PC-9 (cell line): ENCODE data around the gene FAM184B. TPM values are rescaled to one million over a fixed set of nuclear protein-coding genes. Genes with fewer than 3 reads are reported as not detected.

Source experiments
- BruUV-seq: library from RNA; stranded (reverse); fragments of 400-500 nt; replicated peaks from 2 replicates; lab custom pipeline; 2021; lab: Mats Ljungman, UMichigan
- CTCF ChIA-PET: fragments of 300-600 bp; sonication (Branson Sonifier 250); formaldehyde crosslinking; loops from one replicate; lab custom pipeline; 2022; ENCODE audit warnings: antibody characterized with exemption; lab: Charles Lee
- POLR2A ChIA-PET: fragments of 300-600 bp; sonication (Branson Sonifier 250); formaldehyde crosslinking; loops from one replicate; lab custom pipeline; 2022; ENCODE audit warnings: antibody characterized with exemption; ENCODE audit not compliant: unreplicated experiment; lab: Charles Lee
- DNase-seq, 2 experiments: peaks; one replicate each; pipeline versions ENCODE4 v3.0.0 to v3.0.0-alpha.2; 2015 to 2022; ENCODE audit warnings: mixed read lengths in 1 of 2
- H2AFZ ChIP-seq: fragments of 200-600 bp; sonication (generic); 2 replicates; pipeline ENCODE4 v1.8.1; 2017; ENCODE audit warnings: antibody characterized with exemption
- H3F3A ChIP-seq: fragments of 200-600 bp; sonication (generic); 2 replicates; pipeline ENCODE4 v1.8.1; 2017; ENCODE audit warnings: antibody characterized with exemption, mild to moderate bottlenecking, low read depth; ENCODE audit not compliant: insufficient read depth
- H3K27ac ChIP-seq: fragments of 200-600 bp; sonication (generic); 2 replicates; pipeline ENCODE4 v1.6.1; 2016; ENCODE audit warnings: mixed run types
- H3K27me3 ChIP-seq: fragments of 200-600 bp; sonication (generic); 2 replicates; pipeline ENCODE4 v1.6.1; 2016; ENCODE audit warnings: low read depth, mixed run types; ENCODE audit not compliant: insufficient read depth
- H3K36me3 ChIP-seq: fragments of 200-600 bp; sonication (generic); 2 replicates; pipeline ENCODE4 v1.6.1; 2016; ENCODE audit warnings: low read depth, mixed run types
- H3K4me1 ChIP-seq: fragments of 200-600 bp; sonication (generic); replicated peaks from 2 replicates; pipeline ENCODE4 v1.6.1; 2016; ENCODE audit warnings: mixed run types; ENCODE audit not compliant: insufficient read depth
- H3K4me2 ChIP-seq: fragments of 200-600 bp; sonication (generic); 2 replicates; pipeline ENCODE4 v1.6.1; 2017; ENCODE audit warnings: mixed run types
- H3K4me3 ChIP-seq: fragments of 200-600 bp; sonication (generic); 2 replicates; pipeline ENCODE4 v1.6.1; 2016; ENCODE audit warnings: mixed run types
- H3K79me2 ChIP-seq: fragments of 200-600 bp; sonication (generic); 2 replicates; pipeline ENCODE4 v1.6.1; 2017; ENCODE audit warnings: low read depth, mixed run types
- H3K9me2 ChIP-seq: fragments of 200-600 bp; sonication (generic); 2 replicates; pipeline ENCODE4 v1.8.1; 2017; ENCODE audit warnings: mild to moderate bottlenecking; ENCODE audit not compliant: insufficient read depth
- H3K9me3 ChIP-seq: fragments of 200-600 bp; sonication (generic); 2 replicates; pipeline ENCODE4 v1.8.1; 2016; ENCODE audit warnings: low read depth; ENCODE audit not compliant: insufficient read depth
- H4K20me1 ChIP-seq: fragments of 200-600 bp; sonication (generic); 2 replicates; pipeline ENCODE4 v1.8.1; 2017; ENCODE audit not compliant: insufficient read depth
- EZH2 ChIP-seq: fragments of 200-600 bp; sonication (generic); IDR thresholded peaks from 2 replicates; pipeline ENCODE4 v1.8.0; 2017; ENCODE audit warnings: antibody characterized with exemption, low read depth
- intact Hi-C: fragments of 100-400 bp; cut with micrococcal nuclease; formaldehyde crosslinking; loops from one replicate; pipeline ENCODE4 v1.10.0; 2022; ENCODE audit not compliant: unreplicated experiment
- total RNA-seq: library from RNA; stranded (reverse); gene quantifications from 2 replicates; pipeline ENCODE4 v1.2.3, GENCODE V29; 2021
- TF ChIP-seq, protein P1 (sequence below): fragments of 200-600 bp; sonication (generic); conservative IDR thresholded peaks from 2 replicates; pipeline ENCODE4 v1.6.1; 2017; ENCODE audit warnings: mixed run types, antibody characterized with exemption, mild to moderate bottlenecking, moderate library complexity

Gene FAM184B
- total RNA-seq, 1 experiment from 2014 or later: not detected

- Histone ChIP-seq H3K27me3 (no peaks in the 10 kb centered on the region), H3K36me3 (no peaks in the 10 kb centered on the region), H3K4me2 (no peak overlapping the region), H3K79me2 (no peaks in the 10 kb centered on the region), H3K4me3 (no peak overlapping the region), H3K27ac (no peak overlapping the region), H3K9me3 (no peaks in the 10 kb centered on the region), H2AFZ (no peak overlapping the region), H3F3A (no peaks in the 10 kb centered on the region), H4K20me1 (no peaks in the 10 kb centered on the region), H3K9me2 (no peaks in the 10 kb centered on the region), H3K4me1 (no peaks in the 10 kb centered on the region)
- CTCF ChIA-PET: no interaction called here
- TF ChIP-seq, protein P1, sequence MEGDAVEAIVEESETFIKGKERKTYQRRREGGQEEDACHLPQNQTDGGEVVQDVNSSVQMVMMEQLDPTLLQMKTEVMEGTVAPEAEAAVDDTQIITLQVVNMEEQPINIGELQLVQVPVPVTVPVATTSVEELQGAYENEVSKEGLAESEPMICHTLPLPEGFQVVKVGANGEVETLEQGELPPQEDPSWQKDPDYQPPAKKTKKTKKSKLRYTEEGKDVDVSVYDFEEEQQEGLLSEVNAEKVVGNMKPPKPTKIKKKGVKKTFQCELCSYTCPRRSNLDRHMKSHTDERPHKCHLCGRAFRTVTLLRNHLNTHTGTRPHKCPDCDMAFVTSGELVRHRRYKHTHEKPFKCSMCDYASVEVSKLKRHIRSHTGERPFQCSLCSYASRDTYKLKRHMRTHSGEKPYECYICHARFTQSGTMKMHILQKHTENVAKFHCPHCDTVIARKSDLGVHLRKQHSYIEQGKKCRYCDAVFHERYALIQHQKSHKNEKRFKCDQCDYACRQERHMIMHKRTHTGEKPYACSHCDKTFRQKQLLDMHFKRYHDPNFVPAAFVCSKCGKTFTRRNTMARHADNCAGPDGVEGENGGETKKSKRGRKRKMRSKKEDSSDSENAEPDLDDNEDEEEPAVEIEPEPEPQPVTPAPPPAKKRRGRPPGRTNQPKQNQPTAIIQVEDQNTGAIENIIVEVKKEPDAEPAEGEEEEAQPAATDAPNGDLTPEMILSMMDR: no peak
- TF ChIP-seq EZH2: no peak
- no TSS peak for BruUV-seq
- intact Hi-C loops: no loop called here
- no peak for DNase-seq
- POLR2A ChIA-PET: no interaction called here
Observed at GRCh38 chr4:17646693-17647092, 134.7 kb downstream of the FAM184B start.

DNA sequence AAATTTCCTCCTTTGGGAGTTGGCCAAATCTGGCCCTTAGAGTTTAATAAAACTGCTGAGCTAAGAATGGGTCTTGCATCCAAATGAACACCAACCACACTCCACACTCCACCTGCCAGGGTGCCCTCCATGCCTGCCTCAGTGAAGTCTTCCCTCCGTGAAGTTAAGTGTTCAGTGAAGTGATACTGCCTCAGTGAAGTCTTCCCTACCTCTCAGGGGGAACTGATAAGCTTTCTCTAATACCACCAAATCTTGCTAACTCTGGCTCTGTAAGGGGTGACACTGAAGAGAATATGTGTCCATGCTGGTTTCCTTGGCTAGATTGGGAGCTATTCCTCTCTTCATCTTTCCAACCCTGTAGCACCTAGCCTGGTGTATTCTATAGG is 139.0 kb downstream of the FAM184B start:
- Histone ChIP-seq H3K27ac (no peak overlapping the region), H3K4me1 (no peaks in the 10 kb centered on the region), H3K4me3 (no peak overlapping the region), H3F3A (no peaks in the 10 kb centered on the region), H3K4me2 (no peak overlapping the region), H2AFZ (no peak overlapping the region), H4K20me1 (no peaks in the 10 kb centered on the region), H3K27me3 (no peaks in the 10 kb centered on the region), H3K36me3 (no peaks in the 10 kb centered on the region), H3K9me2 (no peaks in the 10 kb centered on the region), H3K9me3 (no peaks in the 10 kb centered on the region), H3K79me2 (no peaks in the 10 kb centered on the region)
- intact Hi-C loops: no loop called here
- TF ChIP-seq, protein P1: no peak
- no peak for TF ChIP-seq EZH2
- ChIA-PET POLR2A (no interaction called here), CTCF (no interaction called here)
- no peak for DNase-seq
- BruUV-seq: no TSS peak

GRCh38 chr4:17639136-17639535 is 142.3 kb downstream of the FAM184B start:
- BruUV-seq: no TSS peak
- Histone ChIP-seq H3K4me1 (no peaks in the 10 kb centered on the region), H3F3A (no peaks in the 10 kb centered on the region), H3K79me2 (no peaks in the 10 kb centered on the region), H3K27ac (no peak overlapping the region), H3K9me3 (no peaks in the 10 kb centered on the region), H4K20me1 (no peaks in the 10 kb centered on the region; the same call in 1 of the 2 replicates), H3K36me3 (no peaks in the 10 kb centered on the region), H3K9me2 (no peaks in the 10 kb centered on the region), H3K4me3 (no peak overlapping the region), H3K27me3 (no peaks in the 10 kb centered on the region), H3K4me2 (no peak overlapping the region), H2AFZ (no peak overlapping the region)
- CTCF ChIA-PET: no interaction called here
- TF ChIP-seq EZH2: no peak
- TF ChIP-seq, protein P1: no peak
- DNase-seq: no peak
- POLR2A ChIA-PET: no interaction called here
- intact Hi-C loops: loop anchor here (10.0 kb wide), 1 partner anchor 956 kb away; no protein-coding TSS in a partner anchor
